ENCODE measurements around the gene APOBEC3A. TPM values are rescaled to one million over a fixed set of nuclear protein-coding genes. Genes with fewer than 3 reads are reported as not detected.

APOBEC3A gene
- total RNA-seq, 1 experiment from 2014 or later, result not detected

- intact Hi-C loops (cut with micrococcal nuclease), result no loop called here
- CTCF ChIA-PET, result interaction anchor here (0.6 to 2.7 kb wide), 4 partner anchors 8 to 82 kb away, joined by 3 to 16 read pairs (median 4); no protein-coding TSS in a partner anchor
- no TSS peak for BruUV-seq (replicated peaks)
- POLR2A ChIA-PET, result interaction anchor here (1.6 kb wide), 1 partner anchor 32 kb away, joined by 5 read pairs; no protein-coding TSS in a partner anchor
- H3K4me3 Mint-ChIP-seq (ENCODE audit: unreplicated experiment), result no peak overlapping the region
- H3K27me3 Mint-ChIP-seq (ENCODE audit: insufficient read depth, unreplicated experiment), result peaks cover 66% of the 10 kb centered on the region
- H3K27ac Mint-ChIP-seq (ENCODE audit: low read depth, unreplicated experiment), result no peak overlapping the region
- no peaks in the 10 kb centered on the region for H3K36me3 Mint-ChIP-seq (ENCODE audit: insufficient read depth, unreplicated experiment)
- no peak for TF ChIP-seq CTCF (IDR thresholded peaks at IDR 0.05; ENCODE audit: unreplicated experiment)
- H3K9me3 Mint-ChIP-seq (ENCODE audit: unreplicated experiment), result no peaks in the 10 kb centered on the region
- peaks cover 14% of the 10 kb centered on the region for H3K4me1 Mint-ChIP-seq (ENCODE audit: insufficient read depth, unreplicated experiment)
- no peak for DNase-seq (ENCODE audit: unreplicated experiment)
These were observed 5.0 kb upstream of the APOBEC3A start for GRCh38 chr22:38952281-38952993.

- DNase-seq (ENCODE audit: unreplicated experiment), result no peak
These were observed 4.3 kb upstream of the APOBEC3A start for GRCh38 chr22:38953091-38953490.

GRCh38 chr22:38953577-38954413 is 3.6 kb upstream of the APOBEC3A start:
- no peaks in the 10 kb centered on the region for H3K9me3 Mint-ChIP-seq (ENCODE audit: unreplicated experiment)
- ChIA-PET CTCF (interaction anchor here (0.6 to 0.9 kb wide), 2 partner anchors 12 to 187 kb away, joined by 3 to 4 read pairs; no protein-coding TSS in a partner anchor), POLR2A (interaction anchor here (0.6 to 1.1 kb wide), 5 partner anchors 30 to 1901 kb away, joined by 3 to 4 read pairs (median 3); no protein-coding TSS in a partner anchor)
- H3K27me3 Mint-ChIP-seq (ENCODE audit: insufficient read depth, unreplicated experiment), result peaks cover 67% of the 10 kb centered on the region
- intact Hi-C loops (cut with micrococcal nuclease), result no loop called here
- no peak overlapping the region for H3K4me3 Mint-ChIP-seq (ENCODE audit: unreplicated experiment)
- no TSS peak for BruUV-seq (replicated peaks)
- peaks cover 18% of the 10 kb centered on the region for H3K4me1 Mint-ChIP-seq (ENCODE audit: insufficient read depth, unreplicated experiment)
- H3K27ac Mint-ChIP-seq (ENCODE audit: low read depth, unreplicated experiment), result peak overlapping the region; percentile 36
- TF ChIP-seq CTCF (IDR thresholded peaks at IDR 0.05; ENCODE audit: unreplicated experiment), result no peak
- DNase-seq (ENCODE audit: unreplicated experiment), result peak; percentile 59
- H3K36me3 Mint-ChIP-seq (ENCODE audit: insufficient read depth, unreplicated experiment), result no peaks in the 10 kb centered on the region

More at GRCh38 chr22:38953091-38953490, 4.3 kb upstream of the APOBEC3A start:
- CTCF ChIA-PET, result interaction anchor here (0.6 to 1.6 kb wide), 2 partner anchors 9 to 21 kb away, joined by 3 to 6 read pairs; no protein-coding TSS in a partner anchor
- H3K9me3 Mint-ChIP-seq (ENCODE audit: unreplicated experiment), result no peaks in the 10 kb centered on the region
- no peak overlapping the region for H3K27ac Mint-ChIP-seq (ENCODE audit: low read depth, unreplicated experiment)
- no peak overlapping the region for H3K4me3 Mint-ChIP-seq (ENCODE audit: unreplicated experiment)
- no peak for TF ChIP-seq CTCF (IDR thresholded peaks at IDR 0.05; ENCODE audit: unreplicated experiment)
- no peaks in the 10 kb centered on the region for H3K36me3 Mint-ChIP-seq (ENCODE audit: insufficient read depth, unreplicated experiment)
- H3K4me1 Mint-ChIP-seq (ENCODE audit: insufficient read depth, unreplicated experiment), result peaks cover 18% of the 10 kb centered on the region
- intact Hi-C loops (cut with micrococcal nuclease), result no loop called here
- POLR2A ChIA-PET, result no interaction called here
- peaks cover 66% of the 10 kb centered on the region for H3K27me3 Mint-ChIP-seq (ENCODE audit: insufficient read depth, unreplicated experiment)
- no TSS peak for BruUV-seq (replicated peaks)

Data from MCF 10A (cell line).